Liver (tissue), 9 donors: ENCODE measurements around the gene INPP5F. TPM values are rescaled to one million over a fixed set of nuclear protein-coding genes. Genes with fewer than 3 reads are reported as not detected.
"Not testable (repeated sequence)": the region's sequence is repeated elsewhere in the genome, so short reads cannot be mapped to it uniquely, and the experiment has no call there.

Experiments used
- DNase-seq: peaks from one replicate; pipeline ENCODE4 v3.0.0-alpha.2; 2017; ENCODE audit warnings: low spot score
- H3K27ac ChIP-seq, 2 donors: one replicate each; pipeline ENCODE4 v1.7.0; 2013; ENCODE audit warnings: inconsistent platforms in 2 of 2, low read length in 2 of 2, control low read depth in 1 of 2, low read depth in 1 of 2, mild to moderate bottlenecking in 1 of 2
- H3K27me3 ChIP-seq, 4 donors: one replicate each; pipeline versions ENCODE4 v1.6.1 to v1.7.0; 2013; ENCODE audit warnings: low read length in 3 of 4, inconsistent platforms in 1 of 4, mild to moderate bottlenecking in 1 of 4, moderate library complexity in 1 of 4; ENCODE audit not compliant: control insufficient read depth in 4 of 4, insufficient read depth in 4 of 4
- H3K36me3 ChIP-seq, 4 donors: one replicate each; pipeline versions ENCODE4 v1.6.1 to v1.7.0; 2013; ENCODE audit warnings: low read length in 3 of 4, mild to moderate bottlenecking in 3 of 4, low read depth in 1 of 4, moderate library complexity in 1 of 4; ENCODE audit not compliant: control insufficient read depth in 4 of 4, insufficient read depth in 3 of 4
- H3K4me1 ChIP-seq, 4 donors: one replicate each; pipeline versions ENCODE4 v1.6.1 to v1.7.0; 2013; ENCODE audit warnings: low read length in 3 of 4, mild to moderate bottlenecking in 3 of 4, moderate library complexity in 1 of 4; ENCODE audit not compliant: control insufficient read depth in 4 of 4, insufficient read depth in 4 of 4
- H3K4me3 ChIP-seq, 3 donors: one replicate each; pipeline versions ENCODE4 v1.6.1 to v1.7.0; 2013; ENCODE audit warnings: low read length in 3 of 3, control low read depth in 1 of 3, low read depth in 1 of 3, mild to moderate bottlenecking in 1 of 3
- H3K9ac ChIP-seq, 2 donors: one replicate each; pipeline ENCODE4 v1.7.0; 2013; ENCODE audit warnings: low read length in 2 of 2, mild to moderate bottlenecking in 2 of 2, moderate library complexity in 2 of 2, control low read depth in 1 of 2, low read depth in 1 of 2
- H3K9me3 ChIP-seq, 4 donors: one replicate each; pipeline versions ENCODE4 v1.6.1 to v1.7.0; 2013; ENCODE audit warnings: low read length in 3 of 4; ENCODE audit not compliant: control insufficient read depth in 4 of 4
- FOXA1 ChIP-seq: IDR thresholded peaks from 2 replicates; pipeline ENCODE4 v1.6.1; 2016; ENCODE audit warnings: antibody characterized with exemption
- FOXA2 ChIP-seq: IDR thresholded peaks from 2 replicates; pipeline ENCODE4 v1.6.1; 2016; ENCODE audit warnings: antibody characterized with exemption
- GABPA ChIP-seq, 2 donors: IDR thresholded peaks in 1 of 2; conservative IDR thresholded peaks in 1 of 2; 2 replicates each; pipeline ENCODE4 v1.6.1; 2016; ENCODE audit warnings: antibody characterized with exemption in 2 of 2, mild to moderate bottlenecking in 1 of 2, moderate library complexity in 1 of 2
- HNF4A ChIP-seq, 2 donors: conservative IDR thresholded peaks; 2 replicates each; pipeline ENCODE4 v1.6.1; 2016; ENCODE audit warnings: antibody characterized with exemption in 2 of 2, mild to moderate bottlenecking in 2 of 2
- HNF4G ChIP-seq: IDR thresholded peaks from 2 replicates; pipeline ENCODE4 v1.6.1; 2016; ENCODE audit warnings: antibody characterized with exemption
- JUND ChIP-seq, 2 donors: IDR thresholded peaks; 2 replicates each; pipeline ENCODE4 v1.6.1; 2016; ENCODE audit warnings: antibody characterized with exemption in 2 of 2
- NR2F2 ChIP-seq: IDR thresholded peaks from 2 replicates; pipeline ENCODE4 v1.6.1; 2016; ENCODE audit warnings: antibody characterized with exemption
- SP1 ChIP-seq: IDR thresholded peaks from 2 replicates; pipeline ENCODE4 v1.6.1; 2018; ENCODE audit warnings: antibody characterized with exemption, mild to moderate bottlenecking
- YY1 ChIP-seq: IDR thresholded peaks from 2 replicates; pipeline ENCODE4 v1.6.1; 2016; ENCODE audit warnings: antibody characterized with exemption, mild to moderate bottlenecking
- WGBS: extraction: QIAGEN DNeasy Blood & Tissue Kit; methylation state at CpG from one replicate; pipeline ENCODE4 v1.1.7; 2013; 5-methylcytosine and 5-hydroxymethylcytosine counted together
- polyA plus RNA-seq, 2 donors: library from polyadenylated mRNA; stranded (reverse) in 1 of 2; unstranded in 1 of 2; fragments of 200-250 nt in 1 of 2; fragments of >200 nt in 1 of 2; fragmentation: Nextera tagmentation in 1 of 2; extraction: Ambion mirVana in 1 of 2; gene quantifications; one replicate each; pipeline versions ENCODE4 v1.2.1 to v1.2.3, GENCODE V29; 2013 to 2015
- total RNA-seq, 2 donors: library from RNA; depleted of rRNA; stranded (reverse); fragments of >200 nt; gene quantifications; one replicate each; pipeline ENCODE4 v1.2.3, GENCODE V29; 2014
- TF ChIP-seq, protein P1 (sequence below): IDR thresholded peaks from 2 replicates; pipeline ENCODE4 v1.6.1; 2016; ENCODE audit warnings: antibody characterized with exemption, mild to moderate bottlenecking
- TF ChIP-seq, protein P2 (sequence below): IDR thresholded peaks from 2 replicates; pipeline ENCODE4 v1.6.1; 2016; ENCODE audit warnings: antibody characterized with exemption
- TF ChIP-seq, protein P3 (sequence below): IDR thresholded peaks from 2 replicates; pipeline ENCODE4 v1.6.1; 2016; ENCODE audit warnings: antibody characterized with exemption
- TF ChIP-seq, protein P4 (sequence below): IDR thresholded peaks from 2 replicates; pipeline ENCODE4 v1.6.1; 2016; ENCODE audit warnings: antibody characterized with exemption
- TF ChIP-seq, protein P5 (sequence below): fragments of 150-350 bp; IDR thresholded peaks from 2 replicates; pipeline ENCODE4 v1.5.1; 2017; ENCODE audit warnings: improper control_type of control experiment, low read depth, low read length; ENCODE audit not compliant: missing input control
- donor health status: healthy.
- donor health status: healthy.
- donor health status: healthy.
- donor health status: healthy.
- donor health status: healthy.

Gene INPP5F
- total and polyA plus RNA-seq, 4 donors, result 1.1 to 8.1 (median 2.1) TPM

DNA sequence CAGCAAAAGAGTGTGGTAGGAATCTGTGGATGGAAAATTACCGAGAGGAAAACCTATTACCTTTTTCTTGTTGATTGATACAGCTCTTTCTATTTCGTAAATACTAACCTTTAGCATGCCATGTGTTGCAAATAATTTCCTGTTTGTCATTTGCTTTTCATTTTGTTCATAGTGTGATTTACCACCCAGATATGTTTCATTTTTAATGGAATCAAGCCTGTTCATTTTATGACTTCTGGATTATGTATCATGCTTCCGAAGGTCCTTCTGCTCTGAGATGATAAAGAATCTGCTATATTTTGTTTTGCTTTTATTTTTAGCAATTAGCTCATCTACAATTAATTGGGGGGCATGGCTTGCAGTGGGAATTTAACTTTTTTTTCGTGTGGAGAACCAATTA lies 46.5 kb downstream of the INPP5F start:
- DNase-seq, result no peak
- H3K9ac ChIP-seq, result no peak overlapping the region
- H3K27ac ChIP-seq, result no peak overlapping the region
- no peaks in the 10 kb centered on the region for H3K36me3 ChIP-seq
- no peaks in the 10 kb centered on the region for H3K27me3 ChIP-seq
- H3K9me3 ChIP-seq, result no peaks in the 10 kb centered on the region
- TF ChIP-seq NR2F2 (no peak), FOXA1 (no peak), HNF4G (no peak), YY1 (no peak), JUND (IDR thresholded peaks at IDR 0.05) (no peak), HNF4A (conservative IDR thresholded peaks at IDR 0.05) (no peak), FOXA2 (no peak), SP1 (no peak)
- TF ChIP-seq, protein P1, sequence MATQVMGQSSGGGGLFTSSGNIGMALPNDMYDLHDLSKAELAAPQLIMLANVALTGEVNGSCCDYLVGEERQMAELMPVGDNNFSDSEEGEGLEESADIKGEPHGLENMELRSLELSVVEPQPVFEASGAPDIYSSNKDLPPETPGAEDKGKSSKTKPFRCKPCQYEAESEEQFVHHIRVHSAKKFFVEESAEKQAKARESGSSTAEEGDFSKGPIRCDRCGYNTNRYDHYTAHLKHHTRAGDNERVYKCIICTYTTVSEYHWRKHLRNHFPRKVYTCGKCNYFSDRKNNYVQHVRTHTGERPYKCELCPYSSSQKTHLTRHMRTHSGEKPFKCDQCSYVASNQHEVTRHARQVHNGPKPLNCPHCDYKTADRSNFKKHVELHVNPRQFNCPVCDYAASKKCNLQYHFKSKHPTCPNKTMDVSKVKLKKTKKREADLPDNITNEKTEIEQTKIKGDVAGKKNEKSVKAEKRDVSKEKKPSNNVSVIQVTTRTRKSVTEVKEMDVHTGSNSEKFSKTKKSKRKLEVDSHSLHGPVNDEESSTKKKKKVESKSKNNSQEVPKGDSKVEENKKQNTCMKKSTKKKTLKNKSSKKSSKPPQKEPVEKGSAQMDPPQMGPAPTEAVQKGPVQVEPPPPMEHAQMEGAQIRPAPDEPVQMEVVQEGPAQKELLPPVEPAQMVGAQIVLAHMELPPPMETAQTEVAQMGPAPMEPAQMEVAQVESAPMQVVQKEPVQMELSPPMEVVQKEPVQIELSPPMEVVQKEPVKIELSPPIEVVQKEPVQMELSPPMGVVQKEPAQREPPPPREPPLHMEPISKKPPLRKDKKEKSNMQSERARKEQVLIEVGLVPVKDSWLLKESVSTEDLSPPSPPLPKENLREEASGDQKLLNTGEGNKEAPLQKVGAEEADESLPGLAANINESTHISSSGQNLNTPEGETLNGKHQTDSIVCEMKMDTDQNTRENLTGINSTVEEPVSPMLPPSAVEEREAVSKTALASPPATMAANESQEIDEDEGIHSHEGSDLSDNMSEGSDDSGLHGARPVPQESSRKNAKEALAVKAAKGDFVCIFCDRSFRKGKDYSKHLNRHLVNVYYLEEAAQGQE, result no peak
- TF ChIP-seq, protein P2, sequence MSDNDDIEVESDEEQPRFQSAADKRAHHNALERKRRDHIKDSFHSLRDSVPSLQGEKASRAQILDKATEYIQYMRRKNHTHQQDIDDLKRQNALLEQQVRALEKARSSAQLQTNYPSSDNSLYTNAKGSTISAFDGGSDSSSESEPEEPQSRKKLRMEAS, result no peak
- TF ChIP-seq, protein P3, sequence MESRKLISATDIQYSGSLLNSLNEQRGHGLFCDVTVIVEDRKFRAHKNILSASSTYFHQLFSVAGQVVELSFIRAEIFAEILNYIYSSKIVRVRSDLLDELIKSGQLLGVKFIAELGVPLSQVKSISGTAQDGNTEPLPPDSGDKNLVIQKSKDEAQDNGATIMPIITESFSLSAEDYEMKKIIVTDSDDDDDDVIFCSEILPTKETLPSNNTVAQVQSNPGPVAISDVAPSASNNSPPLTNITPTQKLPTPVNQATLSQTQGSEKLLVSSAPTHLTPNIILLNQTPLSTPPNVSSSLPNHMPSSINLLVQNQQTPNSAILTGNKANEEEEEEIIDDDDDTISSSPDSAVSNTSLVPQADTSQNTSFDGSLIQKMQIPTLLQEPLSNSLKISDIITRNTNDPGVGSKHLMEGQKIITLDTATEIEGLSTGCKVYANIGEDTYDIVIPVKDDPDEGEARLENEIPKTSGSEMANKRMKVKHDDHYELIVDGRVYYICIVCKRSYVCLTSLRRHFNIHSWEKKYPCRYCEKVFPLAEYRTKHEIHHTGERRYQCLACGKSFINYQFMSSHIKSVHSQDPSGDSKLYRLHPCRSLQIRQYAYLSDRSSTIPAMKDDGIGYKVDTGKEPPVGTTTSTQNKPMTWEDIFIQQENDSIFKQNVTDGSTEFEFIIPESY, result no peak
- TF ChIP-seq, protein P4, sequence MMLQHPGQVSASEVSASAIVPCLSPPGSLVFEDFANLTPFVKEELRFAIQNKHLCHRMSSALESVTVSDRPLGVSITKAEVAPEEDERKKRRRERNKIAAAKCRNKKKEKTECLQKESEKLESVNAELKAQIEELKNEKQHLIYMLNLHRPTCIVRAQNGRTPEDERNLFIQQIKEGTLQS, result no peak
- no peak overlapping the region for H3K4me3 ChIP-seq
- WGBS, result 93% methylated on average over 4 of the region's 4 CpGs
- peaks cover 0 to 2% (median 0%) of the 10 kb centered on the region in 4 donors for H3K4me1 ChIP-seq

DNA sequence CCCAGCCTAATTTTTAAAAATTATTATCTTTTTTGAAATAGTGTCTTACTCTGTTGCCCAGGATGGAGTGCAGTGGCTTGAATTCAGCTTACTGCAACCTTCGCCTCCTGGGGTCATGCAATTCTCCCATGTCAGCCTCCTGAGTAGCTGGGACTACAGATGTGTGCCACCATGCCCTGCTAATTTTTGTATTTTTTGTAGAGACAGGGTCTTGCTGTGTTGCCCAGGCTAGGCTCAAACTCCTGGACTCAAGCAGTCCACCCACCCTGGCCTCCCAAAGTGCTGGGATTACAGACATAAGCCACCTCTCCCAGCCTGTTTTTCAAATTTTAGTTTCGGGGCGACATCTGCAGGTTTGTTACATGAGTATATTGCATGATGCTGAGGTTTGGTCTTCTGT lies 47.2 kb downstream of the INPP5F start:
- not testable (repeated sequence) for DNase-seq, H3K36me3 ChIP-seq, H3K4me1 ChIP-seq, H3K9ac ChIP-seq, H3K27ac ChIP-seq, H3K27me3 ChIP-seq, H3K4me3 ChIP-seq, H3K9me3 ChIP-seq
- 97% methylated on average over 3 of the region's 3 CpGs for WGBS

DNA sequence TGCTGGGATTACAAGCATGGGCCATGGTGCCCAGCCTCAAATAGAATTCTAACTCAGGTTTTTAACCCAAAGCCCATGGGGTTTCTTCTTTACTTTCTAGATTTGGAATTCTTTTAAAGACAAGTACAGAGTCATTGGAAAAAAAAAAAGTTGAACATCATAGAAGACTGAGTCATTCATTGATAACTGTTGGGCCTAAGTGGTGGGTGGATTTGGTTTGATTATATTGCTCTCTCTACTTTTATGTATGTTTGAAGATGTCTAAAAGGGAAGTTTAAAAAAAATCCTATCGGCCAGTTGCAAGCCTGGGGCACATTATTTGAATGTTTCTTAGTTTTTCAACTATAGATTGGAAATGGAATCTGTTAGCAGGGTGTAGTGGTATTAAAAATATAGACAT lies 49.7 kb downstream of the INPP5F start:
- Histone ChIP-seq H3K4me3 (no peak overlapping the region), H3K27me3 (no peaks in the 10 kb centered on the region), H3K9me3 (no peaks in the 10 kb centered on the region), H3K9ac (no peak overlapping the region), H3K27ac (no peak overlapping the region), H3K4me1 (no peaks in the 10 kb centered on the region), H3K36me3 (no peaks in the 10 kb centered on the region)
- DNase-seq, result no peak
- WGBS, result 88% methylated on average over 1 of the region's 1 CpG
- TF ChIP-seq, protein P4, result no peak
- TF ChIP-seq, protein P5, sequence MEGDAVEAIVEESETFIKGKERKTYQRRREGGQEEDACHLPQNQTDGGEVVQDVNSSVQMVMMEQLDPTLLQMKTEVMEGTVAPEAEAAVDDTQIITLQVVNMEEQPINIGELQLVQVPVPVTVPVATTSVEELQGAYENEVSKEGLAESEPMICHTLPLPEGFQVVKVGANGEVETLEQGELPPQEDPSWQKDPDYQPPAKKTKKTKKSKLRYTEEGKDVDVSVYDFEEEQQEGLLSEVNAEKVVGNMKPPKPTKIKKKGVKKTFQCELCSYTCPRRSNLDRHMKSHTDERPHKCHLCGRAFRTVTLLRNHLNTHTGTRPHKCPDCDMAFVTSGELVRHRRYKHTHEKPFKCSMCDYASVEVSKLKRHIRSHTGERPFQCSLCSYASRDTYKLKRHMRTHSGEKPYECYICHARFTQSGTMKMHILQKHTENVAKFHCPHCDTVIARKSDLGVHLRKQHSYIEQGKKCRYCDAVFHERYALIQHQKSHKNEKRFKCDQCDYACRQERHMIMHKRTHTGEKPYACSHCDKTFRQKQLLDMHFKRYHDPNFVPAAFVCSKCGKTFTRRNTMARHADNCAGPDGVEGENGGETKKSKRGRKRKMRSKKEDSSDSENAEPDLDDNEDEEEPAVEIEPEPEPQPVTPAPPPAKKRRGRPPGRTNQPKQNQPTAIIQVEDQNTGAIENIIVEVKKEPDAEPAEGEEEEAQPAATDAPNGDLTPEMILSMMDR, result no peak
- TF ChIP-seq, protein P3, result no peak
- no peak for TF ChIP-seq GABPA (IDR thresholded peaks at IDR 0.05 in 1 of 2, conservative IDR thresholded peaks at IDR 0.05 in 1 of 2)
- TF ChIP-seq, protein P2, result no peak
- TF ChIP-seq HNF4G, result no peak
